NCI-H1092 (cell line): ENCODE results near the gene PRR5.
"Not testable (repeated sequence)": the region's sequence is repeated elsewhere in the genome, so short reads cannot be mapped to it uniquely, and the experiment has no call there.

Experiments
- DNase-seq: peaks from one replicate; lab custom pipeline; 2025; lab: John Stamatoyannopoulos, UW

The PRR5 gene

GRCh38 chr22:44673406-44673805 lies 28.6 kb upstream of the PRR5 start:
- no peak for DNase-seq

- not testable (repeated sequence) for DNase-seq
Measured at GRCh38 chr22:44676066-44676440, 26.0 kb upstream of the PRR5 start.

GRCh38 chr22:44676441-44677352 lies 25.3 kb upstream of the PRR5 start:
- DNase-seq: no peak

- DNase-seq: no peak
Measured at GRCh38 chr22:44677353-44677840, 24.6 kb upstream of the PRR5 start.

- no peak for DNase-seq
Measured at GRCh38 chr22:44677871-44678555, 24.0 kb upstream of the PRR5 start.

GRCh38 chr22:44678556-44679305 lies 23.3 kb upstream of the PRR5 start:
- no peak for DNase-seq

GRCh38 chr22:44679306-44679647 lies 22.7 kb upstream of the PRR5 start:
- DNase-seq: not testable (repeated sequence)

- no peak for DNase-seq
Measured at GRCh38 chr22:44680058-44680457, 21.9 kb upstream of the PRR5 start.

GRCh38 chr22:44680481-44680894 lies 21.5 kb upstream of the PRR5 start:
- DNase-seq: no peak

- DNase-seq: no peak
Measured at GRCh38 chr22:44682556-44683168, 19.3 kb upstream of the PRR5 start.

- DNase-seq: no peak
Measured at GRCh38 chr22:44683237-44683636, 18.8 kb upstream of the PRR5 start.

- no peak for DNase-seq
Measured at GRCh38 chr22:44683881-44684280, 18.1 kb upstream of the PRR5 start.

- DNase-seq: no peak
Measured at GRCh38 chr22:44684506-44685383, 17.3 kb upstream of the PRR5 start.

- DNase-seq: no peak
Measured at GRCh38 chr22:44685384-44686056, 16.5 kb upstream of the PRR5 start.

GRCh38 chr22:44686873-44687600 lies 15.0 kb upstream of the PRR5 start:
- DNase-seq: no peak

- no peak for DNase-seq
Measured at GRCh38 chr22:44689173-44689572, 12.8 kb upstream of the PRR5 start.

GRCh38 chr22:44689915-44690524 lies 12.0 kb upstream of the PRR5 start:
- DNase-seq: no peak

GRCh38 chr22:44691796-44692661 lies 10.0 kb upstream of the PRR5 start:
- DNase-seq: no peak

- no peak for DNase-seq
Measured at GRCh38 chr22:44692662-44693007, 9.4 kb upstream of the PRR5 start.
